C4-2B (cell line): Measurements from ENCODE around the gene TBL1XR1.

Experiments
- CTCF ChIP-seq: fragments of 450-650 bp; conservative IDR thresholded peaks from 2 replicates; pipeline ENCODE4 v1.5.1; 2017; ENCODE audit warnings: mild to moderate bottlenecking
- ZFX ChIP-seq: fragments of 450-650 bp; IDR thresholded peaks from 2 replicates; pipeline ENCODE4 v1.6.1; 2017

DNA sequence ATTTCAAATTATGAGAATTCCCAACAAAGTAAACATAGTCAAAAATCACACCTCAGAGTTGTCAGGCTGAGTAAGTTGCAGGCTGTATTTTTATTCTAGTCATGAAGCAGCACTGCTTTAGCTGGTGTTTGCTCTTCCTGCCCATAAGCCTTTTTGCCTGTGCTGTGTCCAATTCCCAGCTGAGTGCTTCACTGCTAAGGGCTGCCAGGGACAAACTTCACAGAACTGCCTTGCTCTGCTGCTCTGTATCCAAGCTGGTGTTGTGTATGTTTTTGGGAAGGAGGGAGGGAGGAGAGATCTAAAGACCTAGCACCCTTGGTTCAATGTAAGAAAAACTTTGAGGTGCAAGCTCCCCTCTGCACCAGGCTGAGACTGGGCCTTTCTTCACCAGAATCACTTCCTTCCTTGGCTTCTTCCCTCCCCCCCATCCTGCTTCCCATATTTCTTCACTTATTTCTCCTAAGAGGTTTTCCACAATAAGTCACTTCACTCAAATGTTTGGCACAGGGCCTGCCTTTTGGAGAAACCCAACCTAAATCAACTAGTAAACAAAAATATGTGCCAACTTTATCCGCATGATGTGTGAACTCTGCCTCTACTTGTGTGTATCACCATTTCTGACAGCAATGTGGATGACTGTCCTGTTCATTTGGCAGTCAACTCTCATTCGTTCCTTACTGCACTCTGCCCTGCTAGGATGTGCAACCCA is 156.1 kb downstream of the TBL1XR1 start:
- TF ChIP-seq CTCF: no peak
- no peak for TF ChIP-seq ZFX
